ENCODE data around the gene KRT9.

KRT9 gene

GRCh38 chr17:41528959-41529353 lies 42.9 kb downstream of the KRT9 start:
- ATAC-seq (no peak), DNase-seq (no peak)

- DNase-seq (peak; percentile 7), ATAC-seq (peak; percentile 27)
These were observed 44.5 kb downstream of the KRT9 start for GRCh38 chr17:41527063-41528023.

GRCh38 chr17:41524261-41524660 lies 47.6 kb downstream of the KRT9 start:
- ATAC-seq = no peak
- DNase-seq = no peak

- ATAC-seq (no peak), DNase-seq (no peak)
These were observed 48.1 kb downstream of the KRT9 start for GRCh38 chr17:41523787-41524186.

- DNase-seq = no peak
These were observed 48.6 kb downstream of the KRT9 start for GRCh38 chr17:41523225-41523593.

GRCh38 chr17:41522301-41523224 lies 49.3 kb downstream of the KRT9 start:
- ATAC-seq (no peak), DNase-seq (no peak)

More at GRCh38 chr17:41523225-41523593, 48.6 kb downstream of the KRT9 start:
- no peak for ATAC-seq

- DNase-seq = no peak
- no peak for ATAC-seq
These were observed 50.1 kb downstream of the KRT9 start for GRCh38 chr17:41521574-41522261.

GRCh38 chr17:41520821-41521521 lies 50.9 kb downstream of the KRT9 start:
- ATAC-seq (no peak), DNase-seq (no peak)

- DNase-seq (no peak), ATAC-seq (no peak)
These were observed 52.2 kb downstream of the KRT9 start for GRCh38 chr17:41519501-41520224.

GRCh38 chr17:41518789-41519449 lies 52.9 kb downstream of the KRT9 start, which contains the start of gene KRT15:
Gene KRT15, minus strand, starts transcription at chr17:41518890. Its CDS starts 63 bp downstream, at chr17:41518827.
- no peak for DNase-seq
- no peak for ATAC-seq

GRCh38 chr17:41518031-41518430 lies 53.8 kb downstream of the KRT9 start:
- ATAC-seq (no peak), DNase-seq (no peak)

- no peak for DNase-seq
- no peak for ATAC-seq
These were observed 55.0 kb downstream of the KRT9 start for GRCh38 chr17:41516830-41517283.

GRCh38 chr17:41516147-41516829 lies 55.6 kb downstream of the KRT9 start:
- ATAC-seq = no peak
- no peak for DNase-seq
